HG02973 (cell line): ENCODE data around the gene RFC1.
A peak's percentile ranks its signal among the peaks of the same experiment; 100 is the strongest.
"Not testable (repeated sequence)": the region's sequence is repeated elsewhere in the genome, so short reads cannot be mapped to it uniquely, and the experiment has no call there.

Experiments used
- ATAC-seq: cut with Tn5 transposase; IDR thresholded peaks from one replicate; pipeline ENCODE4 v1.9.1; 2021; ENCODE audit warnings: moderate library complexity; ENCODE audit not compliant: unreplicated experiment

Gene RFC1

DNA sequence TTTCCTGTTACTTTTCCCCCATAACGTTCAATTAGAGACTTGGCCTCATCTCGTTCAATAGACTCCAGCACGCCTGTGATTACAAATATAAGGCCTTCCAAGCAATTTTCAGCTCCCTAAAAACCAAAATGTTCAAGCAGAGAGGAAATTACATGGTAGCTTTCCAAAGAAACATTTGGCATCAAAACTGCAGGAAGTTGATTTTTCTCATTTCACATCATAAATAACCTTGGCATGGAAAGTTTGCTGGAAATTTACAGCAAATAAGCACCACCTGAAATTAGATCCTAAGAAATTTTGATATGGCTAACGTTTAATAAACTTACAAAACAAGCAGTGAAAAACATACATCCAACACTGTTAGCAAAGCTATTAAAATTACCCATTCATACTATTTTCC is 53.3 kb downstream of the RFC1 start:
- ATAC-seq = no peak

DNA sequence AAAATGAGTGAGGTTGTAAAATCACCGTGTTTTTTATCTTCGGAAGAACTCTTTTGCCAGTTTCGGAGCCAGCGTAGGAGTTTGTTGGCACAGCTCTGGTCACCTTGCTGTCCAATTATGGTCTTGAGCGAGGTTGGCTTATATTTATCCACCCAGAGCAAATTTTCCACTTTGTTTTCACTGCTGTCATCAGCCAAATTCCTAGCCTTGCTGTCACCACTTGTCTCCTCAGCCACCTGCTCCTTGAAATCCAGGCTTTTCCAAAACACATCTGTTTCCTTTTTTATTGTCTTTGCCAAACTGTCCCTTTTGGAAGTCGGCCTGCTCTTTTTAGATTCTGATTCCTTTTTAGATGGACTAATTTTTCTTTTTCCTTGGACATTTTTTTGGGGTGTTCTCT is 57.6 kb downstream of the RFC1 start:
- no peak for ATAC-seq

DNA sequence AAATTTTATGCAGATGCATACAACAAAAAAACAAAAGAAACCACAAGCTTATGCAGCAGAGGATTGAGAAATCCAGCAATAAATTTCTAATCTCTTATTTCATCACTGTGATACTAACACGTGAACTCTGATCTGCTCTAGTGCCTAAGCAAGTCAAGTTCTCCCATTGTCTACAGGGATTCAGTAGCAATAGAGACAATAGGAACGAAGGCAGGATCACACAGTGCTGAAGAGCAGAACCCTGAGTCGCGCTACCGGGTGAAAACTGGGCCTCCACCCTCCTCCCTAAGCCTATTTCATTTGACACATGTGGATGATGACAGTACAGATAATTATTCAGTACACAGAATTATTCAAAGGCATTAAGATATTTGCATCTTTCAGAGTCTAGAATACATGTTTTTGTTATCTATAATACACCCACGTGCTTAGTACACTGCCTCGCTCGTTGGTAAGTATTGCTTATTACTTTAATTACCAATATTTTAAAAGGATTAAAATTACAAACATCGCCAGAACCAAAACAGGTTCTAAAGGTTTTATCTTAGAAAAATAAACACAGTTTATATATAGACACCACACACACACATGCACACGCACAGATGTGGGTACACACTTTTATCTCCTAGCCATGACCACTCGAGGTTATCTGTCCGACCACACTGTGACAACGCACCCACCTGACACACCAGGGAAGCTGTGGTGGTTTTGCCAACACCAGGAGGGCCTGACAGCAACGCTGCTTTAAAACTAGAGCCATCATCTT is 60.1 kb downstream of the RFC1 start:
- ATAC-seq = no peak

DNA sequence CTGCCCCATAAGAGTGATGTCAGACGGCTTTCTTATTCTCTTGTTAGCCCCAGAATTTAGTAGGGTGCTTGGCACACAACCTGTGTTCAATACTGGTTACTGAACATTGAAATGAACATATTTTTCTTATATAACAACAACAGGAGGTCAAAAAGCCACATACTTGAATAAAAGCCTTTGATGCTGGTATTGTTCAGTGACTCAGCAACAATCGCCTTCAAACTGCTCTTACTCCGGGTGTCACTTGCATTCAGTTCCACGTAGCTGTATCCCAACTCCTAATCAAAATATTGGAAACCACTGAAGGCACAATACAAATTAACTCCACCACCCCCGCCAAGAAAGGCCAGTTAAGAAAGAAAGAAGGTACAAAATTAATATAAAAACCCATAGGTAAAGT is 61.5 kb downstream of the RFC1 start:
- no peak for ATAC-seq

DNA sequence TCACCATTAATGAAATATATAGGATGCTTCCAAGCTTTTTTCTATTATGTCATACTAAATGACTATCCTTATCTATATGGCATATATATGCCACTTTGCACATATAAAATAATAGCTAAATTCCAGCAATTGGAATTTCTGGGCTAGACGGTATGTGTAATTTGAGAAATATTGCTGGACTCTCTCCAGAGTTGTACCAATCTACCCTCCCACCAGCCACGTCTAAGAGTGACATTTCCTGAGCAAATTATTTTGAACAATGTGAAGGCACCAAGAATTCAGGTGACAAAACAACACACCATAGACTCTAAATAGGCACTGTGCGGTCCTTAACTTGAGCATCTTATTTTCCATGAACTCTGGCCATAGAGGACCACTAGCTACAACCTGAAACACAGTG is 62.3 kb downstream of the RFC1 start:
- ATAC-seq = no peak

DNA sequence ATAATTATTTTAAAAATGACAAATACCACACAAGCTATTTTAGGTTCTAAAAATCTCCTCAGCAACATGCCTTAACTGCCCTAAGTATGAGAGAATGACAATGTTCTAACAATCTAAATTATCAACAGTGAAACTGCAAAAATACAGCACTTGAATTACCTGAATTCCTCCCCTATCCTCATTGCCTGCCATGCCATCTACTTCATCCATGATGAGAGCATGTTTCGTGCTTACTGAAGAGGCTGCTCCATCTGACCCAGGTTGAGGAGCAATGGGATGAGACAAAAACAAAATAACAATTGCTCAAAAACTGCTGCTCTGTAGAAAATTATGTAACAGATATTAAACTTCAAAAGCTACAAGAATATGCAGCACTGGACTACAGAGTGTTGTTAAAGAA is 63.3 kb downstream of the RFC1 start:
- ATAC-seq = no peak

DNA sequence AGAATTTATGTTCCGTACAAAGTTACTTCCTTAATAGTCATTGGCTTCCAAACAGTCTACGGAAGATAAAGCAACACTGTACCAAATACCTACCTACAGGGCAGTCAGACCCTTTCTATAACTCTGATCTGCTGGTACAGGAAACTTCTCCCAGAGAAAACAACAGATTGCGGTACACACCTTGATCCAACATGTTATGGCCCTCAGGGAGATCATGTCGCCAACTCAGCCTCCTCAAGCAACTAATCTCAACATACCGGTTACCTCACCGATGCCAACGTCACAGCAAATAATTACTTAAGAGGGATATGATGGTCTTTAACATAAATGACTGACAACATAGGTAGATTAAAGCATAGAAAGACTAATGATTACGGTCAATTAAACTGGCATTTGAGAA is 70.4 kb downstream of the RFC1 start:
- ATAC-seq = no peak

DNA sequence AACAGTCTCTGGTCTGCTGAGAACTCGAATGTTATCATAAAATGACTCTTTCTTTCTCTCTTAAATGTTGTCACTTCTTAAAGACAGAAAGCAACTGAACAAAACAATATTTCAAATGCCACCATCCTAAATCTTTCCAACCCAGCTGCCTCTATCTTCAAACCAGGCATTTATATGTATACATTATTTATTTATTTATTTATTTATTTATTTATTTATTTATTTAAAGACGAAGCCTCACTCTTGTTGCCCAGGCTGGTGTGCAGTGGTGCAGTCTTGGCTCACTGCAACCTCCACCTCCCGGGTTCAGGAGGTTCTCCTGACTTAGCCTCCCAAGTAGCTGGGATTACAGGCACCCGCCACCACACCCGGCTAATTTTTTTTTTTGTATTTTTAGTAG is 73.7 kb downstream of the RFC1 start:
- ATAC-seq = not testable (repeated sequence)

DNA sequence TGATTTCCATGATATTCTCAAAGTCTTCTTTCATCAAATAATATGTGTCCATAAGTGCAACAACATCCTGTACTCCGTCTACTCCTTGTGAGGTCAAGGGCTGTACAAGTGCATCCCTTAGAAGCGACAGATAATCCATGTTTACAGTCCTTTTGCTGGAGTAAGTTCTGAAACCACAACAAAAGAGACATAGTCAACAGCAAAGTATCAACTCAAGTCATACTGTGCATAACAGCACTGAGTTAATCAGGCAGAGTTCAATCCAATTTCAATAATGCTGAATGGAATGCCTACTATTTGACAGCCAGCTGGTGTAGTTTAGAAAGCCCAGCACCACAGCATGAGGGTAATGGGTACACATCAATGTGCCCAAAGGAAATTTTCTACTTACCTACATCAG is 74.5 kb downstream of the RFC1 start:
- ATAC-seq = no peak

DNA sequence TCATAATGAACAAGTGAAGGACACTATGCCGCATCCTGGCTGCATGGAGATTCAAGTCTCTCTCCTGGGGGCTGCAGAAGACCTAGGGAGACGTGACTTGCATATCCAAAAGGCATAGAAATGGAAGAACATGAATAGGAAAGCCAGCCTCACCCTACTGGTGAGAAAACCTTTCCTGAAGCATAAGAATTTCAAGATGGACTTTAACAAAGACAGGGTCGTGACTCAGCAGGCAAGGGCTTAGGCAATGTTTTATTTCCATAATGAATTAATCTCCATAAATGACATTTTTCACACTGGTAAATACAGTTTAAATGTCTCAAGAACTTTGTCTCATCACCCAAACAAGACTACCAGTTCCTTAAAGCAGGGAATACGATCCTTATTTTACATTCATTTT is 78.9 kb downstream of the RFC1 start:
- no peak for ATAC-seq

DNA sequence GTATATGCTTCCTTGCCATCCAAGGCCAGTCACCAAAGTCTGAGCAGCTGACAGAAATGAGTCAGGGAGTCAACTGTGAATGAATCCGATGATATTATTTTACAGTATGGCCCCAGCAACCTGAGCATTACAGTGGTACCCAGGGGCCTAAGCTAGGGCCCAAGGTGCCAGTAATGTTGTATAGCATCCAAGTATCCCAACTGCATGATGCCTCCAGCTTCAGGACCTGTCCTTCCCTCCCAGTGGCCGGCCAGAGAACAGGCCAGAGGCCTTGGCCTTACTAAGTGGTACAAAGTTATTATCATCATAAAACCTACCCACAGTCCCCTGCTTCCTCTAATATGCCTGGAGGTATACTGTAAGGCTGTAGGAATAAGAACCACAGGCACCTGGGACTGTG is 79.9 kb downstream of the RFC1 start:
- ATAC-seq = no peak

DNA sequence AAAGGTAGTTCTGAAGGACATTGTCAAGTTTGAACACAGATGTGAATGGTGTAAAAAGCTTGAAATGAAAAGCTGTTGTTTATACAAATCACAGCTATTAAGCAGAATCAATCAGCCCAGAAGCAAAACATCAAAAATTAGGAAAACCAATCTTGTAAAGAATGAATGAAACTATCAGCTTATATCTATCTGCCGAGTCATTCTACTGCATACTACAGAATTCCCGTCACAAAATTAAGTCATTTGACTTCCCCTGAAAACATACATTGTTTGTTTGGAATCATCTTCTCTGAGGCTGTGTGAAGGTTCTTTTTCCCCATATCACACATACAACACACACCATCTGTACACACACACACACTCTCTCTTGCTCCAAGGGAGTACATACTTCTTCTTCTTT is 80.3 kb downstream of the RFC1 start:
- ATAC-seq = no peak

DNA sequence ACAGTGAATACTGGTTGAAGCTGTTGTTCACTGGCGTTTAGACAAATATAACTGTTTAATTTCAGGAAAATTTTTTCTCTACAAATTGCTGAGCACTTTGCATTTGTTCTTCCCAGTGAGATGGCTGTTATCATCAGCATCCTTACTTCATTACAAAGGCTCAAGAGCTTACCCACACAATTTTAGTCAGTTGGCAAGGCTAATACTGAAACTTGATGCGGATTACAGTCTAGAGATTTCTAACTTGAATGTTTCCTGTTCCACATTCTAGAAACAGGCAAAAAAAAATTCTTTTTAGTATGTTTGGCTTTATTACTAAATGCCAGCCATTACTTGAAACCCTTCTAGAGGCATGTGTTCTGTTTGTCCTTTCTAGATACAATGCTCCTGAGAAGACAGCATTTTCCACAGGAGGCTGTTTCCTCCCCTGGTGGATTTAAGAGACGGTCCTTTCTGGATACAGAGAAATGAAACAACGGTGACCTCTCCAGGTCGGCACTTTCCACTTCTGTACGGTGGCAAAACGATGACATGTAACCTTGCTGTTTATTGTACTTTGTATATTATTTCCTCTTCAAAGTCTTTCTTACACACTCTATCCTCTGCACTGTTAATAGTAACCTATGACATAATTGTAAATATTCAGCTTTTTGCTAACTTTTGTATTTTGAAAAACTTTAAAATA is 80.9 kb downstream of the RFC1 start:
- ATAC-seq = no peak

DNA sequence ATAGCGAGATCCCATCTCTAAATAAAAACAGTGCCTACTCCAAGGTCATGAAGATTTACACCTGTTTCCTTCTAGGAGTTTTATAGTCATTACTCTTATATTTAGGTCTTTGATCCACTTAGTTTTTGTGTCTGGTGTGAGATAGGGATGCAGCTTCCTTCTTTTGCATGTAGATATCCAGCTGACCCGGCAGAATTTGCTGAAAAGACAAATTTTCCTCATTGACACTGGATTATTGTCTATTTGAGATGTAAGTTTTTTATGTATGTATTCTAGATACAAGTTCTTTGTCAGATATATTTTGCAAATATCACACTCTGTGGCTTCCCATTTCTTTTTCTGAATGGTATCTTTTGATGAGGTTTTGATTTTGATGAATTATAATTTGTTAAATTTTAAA is 85.4 kb downstream of the RFC1 start:
- ATAC-seq = no peak

DNA sequence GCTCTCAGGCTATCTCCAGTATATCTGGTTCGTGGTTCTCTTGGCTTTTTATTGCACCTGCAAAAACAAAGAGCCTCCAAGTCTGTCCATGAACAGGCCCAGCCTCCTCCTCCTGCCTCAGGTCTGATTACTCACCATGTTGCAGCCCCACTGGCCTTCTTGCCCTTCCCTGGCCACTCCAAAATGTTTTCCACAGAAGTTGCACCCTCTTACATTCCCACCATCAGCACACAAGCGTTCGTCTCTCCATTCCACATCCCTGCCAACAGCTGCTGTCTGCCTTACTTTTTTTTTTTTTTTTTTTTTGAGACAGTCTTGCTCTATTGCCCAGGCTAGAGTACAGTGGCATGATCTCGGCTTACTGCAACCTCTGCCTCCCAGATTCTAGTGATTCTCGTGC is 86.7 kb downstream of the RFC1 start:
- no peak for ATAC-seq

DNA sequence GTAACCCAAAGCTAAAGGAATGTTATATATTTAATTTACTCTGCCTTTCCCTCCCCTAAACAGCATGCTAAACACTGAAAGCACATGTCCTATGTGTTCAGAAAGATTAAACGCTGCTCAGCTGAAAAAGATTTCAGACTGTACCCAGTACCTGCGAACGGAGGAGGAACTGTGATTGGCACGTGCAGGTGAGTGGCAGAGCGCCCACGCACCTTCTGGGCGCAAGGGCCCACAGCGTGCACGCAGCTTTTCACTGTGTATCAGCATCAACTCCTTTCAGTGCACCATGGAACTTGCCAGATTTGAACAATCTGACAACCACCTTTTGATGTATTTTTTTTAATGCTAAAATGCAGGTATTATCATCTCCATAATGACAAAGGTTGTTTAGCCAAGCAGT is 87.7 kb downstream of the RFC1 start:
- no peak for ATAC-seq

DNA sequence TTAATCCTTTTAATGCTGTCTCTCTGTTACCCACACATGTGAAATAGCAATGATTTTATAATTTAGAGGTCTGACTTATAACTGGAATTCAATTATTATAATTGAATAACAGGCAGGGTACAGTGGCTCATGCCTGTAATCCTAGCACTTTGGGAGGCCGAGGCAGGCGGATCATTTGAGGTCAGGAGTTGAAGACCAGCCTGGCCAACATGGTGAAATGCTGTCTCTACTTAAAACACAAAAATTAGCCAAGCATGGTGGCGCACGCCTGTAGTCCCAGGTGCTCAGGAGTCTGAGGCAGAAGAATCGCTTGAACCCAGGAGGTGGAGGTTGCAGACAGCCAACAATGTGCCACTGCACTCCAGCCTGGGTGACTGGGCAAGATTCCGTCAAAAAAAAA is 88.5 kb downstream of the RFC1 start:
- ATAC-seq = not testable (repeated sequence)

DNA sequence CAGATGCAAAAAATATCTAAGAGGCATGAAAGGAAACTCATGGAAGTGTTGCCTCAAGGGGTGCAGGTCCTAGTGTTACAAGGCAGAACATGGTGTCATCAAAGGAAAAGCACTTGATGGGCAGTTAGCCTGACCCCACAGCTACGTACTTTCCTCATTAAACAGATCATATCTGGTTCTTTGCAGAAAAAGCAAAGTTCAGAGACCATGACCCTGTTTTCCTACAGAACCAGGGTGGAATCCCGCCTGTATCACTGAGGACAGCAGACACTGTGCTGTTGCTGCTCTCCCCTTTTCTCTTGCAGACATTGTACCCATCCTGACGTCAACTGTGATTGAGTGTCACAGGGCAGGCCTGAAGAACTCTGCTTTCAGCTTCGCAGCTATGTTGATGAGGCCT is 91.7 kb downstream of the RFC1 start:
- ATAC-seq = no peak

DNA sequence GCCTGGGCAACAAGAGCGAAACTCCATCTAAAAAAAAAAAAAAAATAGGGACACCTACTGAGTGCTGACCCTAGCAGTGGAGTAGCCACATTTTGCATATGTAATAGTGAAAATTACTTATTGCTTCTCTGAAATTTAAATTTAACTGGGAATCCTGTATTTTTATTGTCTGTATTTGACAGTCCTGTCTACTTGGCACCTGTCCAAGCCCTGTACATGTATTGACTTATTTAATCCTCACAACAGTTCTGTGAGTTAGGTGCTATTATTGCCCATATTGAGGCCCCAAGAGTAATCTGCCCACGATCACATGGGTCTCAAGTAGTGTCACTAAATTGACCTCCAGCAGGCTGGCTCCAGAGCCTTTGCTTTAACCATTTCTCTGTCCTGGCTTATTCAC is 102.3 kb downstream of the RFC1 start:
- ATAC-seq = no peak

DNA sequence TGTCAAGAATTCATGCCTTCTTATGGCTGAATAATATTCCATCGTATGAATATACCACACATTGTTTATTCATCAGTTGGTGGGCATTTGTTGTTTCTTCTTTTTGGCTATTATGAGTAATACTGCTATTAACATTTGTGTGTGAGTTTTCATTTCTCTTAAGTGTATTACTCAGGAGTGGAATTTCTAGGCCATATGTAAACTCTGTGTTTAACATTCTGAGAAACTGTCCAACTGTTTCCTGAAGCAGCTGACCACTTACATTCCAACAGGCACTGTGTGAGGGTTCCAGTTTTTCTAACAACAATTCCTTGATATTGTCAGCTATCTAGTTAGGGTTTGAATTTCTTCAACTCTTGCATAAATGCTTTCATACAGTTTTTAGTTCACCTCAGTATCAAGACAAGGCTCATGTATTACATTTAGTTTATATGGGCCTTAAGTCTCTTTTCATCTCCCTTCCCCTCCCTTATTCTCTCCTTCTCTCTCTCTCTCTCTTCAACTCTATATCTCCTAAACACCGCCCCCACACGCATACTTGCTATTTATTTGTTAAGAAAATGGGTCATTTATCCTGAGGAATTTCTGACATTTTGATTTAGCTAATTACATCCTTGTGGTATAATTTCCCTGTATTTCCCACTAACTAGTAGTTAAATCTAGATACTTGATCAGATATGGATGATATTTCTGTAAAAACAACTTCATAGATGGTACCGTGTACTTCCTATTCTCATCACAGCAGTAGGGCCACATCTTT is 106.4 kb downstream of the RFC1 start:
- no peak for ATAC-seq

DNA sequence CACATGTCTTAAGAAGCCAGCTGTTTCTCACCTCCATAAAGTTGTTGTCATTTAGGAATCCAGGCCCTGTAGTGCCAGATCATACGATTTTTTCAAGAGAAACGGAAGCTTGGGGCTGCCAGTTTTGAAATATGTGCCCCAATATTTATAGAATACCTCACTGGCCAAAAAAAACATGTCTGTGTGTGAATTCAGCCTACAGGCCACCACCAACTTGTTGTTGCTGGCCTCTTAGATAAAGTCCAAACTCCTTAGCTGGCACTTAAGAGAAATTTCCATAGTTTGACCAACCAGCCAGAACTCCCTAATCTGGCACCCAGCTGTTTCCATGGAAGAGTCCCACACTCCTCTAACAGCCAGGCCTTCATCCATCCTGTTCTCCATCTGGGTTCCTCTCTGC is 109.7 kb downstream of the RFC1 start:
- ATAC-seq = no peak

DNA sequence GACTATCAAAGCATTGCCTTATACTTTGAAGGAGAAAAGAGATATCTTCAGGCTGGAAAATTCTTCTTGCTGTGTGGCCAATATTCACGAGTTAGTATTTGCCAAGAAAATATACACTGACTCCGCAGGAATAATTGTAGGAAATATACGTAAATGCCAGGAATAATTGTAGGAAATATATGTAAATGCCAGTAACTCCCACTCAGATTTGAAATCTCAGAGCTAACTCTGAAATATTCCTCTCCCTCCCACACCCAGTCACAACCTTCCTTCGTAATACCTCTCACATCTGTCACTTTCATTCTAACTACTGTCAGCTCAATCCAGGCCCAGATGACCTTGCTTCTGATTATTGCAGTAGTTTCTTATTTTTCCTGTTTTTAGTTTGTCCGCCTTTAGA is 110.3 kb downstream of the RFC1 start:
- peak; percentile 79 for ATAC-seq
